ENCODE measurements around the gene HOXA11.
A peak's percentile ranks its signal among the peaks of the same experiment; 100 is the strongest.

HOXA11 gene

DNA sequence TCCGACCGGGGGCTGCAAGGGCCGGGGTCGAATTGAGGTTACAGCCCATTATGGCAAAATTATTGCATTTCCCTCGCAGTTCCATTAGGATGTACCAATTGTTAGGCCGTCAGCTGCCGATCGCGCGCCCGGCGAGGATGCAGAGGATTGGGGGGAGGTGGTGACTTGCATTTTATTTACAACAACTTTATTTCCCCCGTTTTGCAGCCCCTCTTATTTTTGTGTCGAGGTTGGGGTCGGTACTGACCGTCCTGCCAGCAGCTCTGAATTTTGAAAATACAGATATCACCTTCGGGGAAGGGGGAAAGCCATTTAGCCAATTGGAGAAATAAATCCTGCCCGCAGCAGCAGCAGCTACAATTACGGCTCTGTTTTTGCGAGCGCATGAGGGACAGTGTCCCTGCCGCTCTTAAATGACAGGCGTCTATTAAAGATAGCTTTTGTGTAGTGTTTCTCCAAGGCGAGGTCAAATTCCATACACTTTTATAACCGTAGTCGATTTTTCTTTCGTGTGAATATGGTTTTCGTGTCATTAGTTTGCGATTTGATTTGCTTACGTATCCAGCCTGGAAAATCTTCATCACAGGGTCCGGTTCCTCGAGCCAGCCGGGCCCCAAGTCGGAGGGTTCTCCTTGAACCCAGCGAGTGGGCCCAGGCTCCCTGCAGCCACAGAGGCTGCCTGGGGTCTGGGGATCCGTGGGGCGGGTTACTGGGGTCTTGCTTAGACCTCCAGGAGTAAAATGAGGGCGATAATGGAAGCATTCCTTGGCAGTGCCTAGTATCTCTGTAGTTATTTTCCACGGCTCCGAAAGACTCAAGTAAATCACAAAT is 40.9 kb downstream of the HOXA11 start:
- Histone ChIP-seq H3K79me2 (ENCODE audit: insufficient read depth, low read depth) (no peaks in the 10 kb centered on the region), H3K4me2 (no peak overlapping the region), H2AFZ (ENCODE audit: low read depth) (peak overlapping the region; percentile 80), H3K27me3 (ENCODE audit: insufficient read depth, low read depth) (no peaks in the 10 kb centered on the region), H3K4me3 (IDR thresholded peaks at IDR 0.05; ENCODE audit: insufficient read depth, low read depth, low read length) (no peak overlapping the region), H3K9ac (no peak overlapping the region), H3K27ac (no peak overlapping the region), H4K20me1 (ENCODE audit: insufficient read depth) (no peaks in the 10 kb centered on the region), H3K36me3 (ENCODE audit: insufficient read depth) (no peaks in the 10 kb centered on the region), H3K4me1 (ENCODE audit: low read depth, poor library complexity, severe bottlenecking) (peaks cover 1% of the 10 kb centered on the region)
- TF ChIP-seq, protein P1, sequence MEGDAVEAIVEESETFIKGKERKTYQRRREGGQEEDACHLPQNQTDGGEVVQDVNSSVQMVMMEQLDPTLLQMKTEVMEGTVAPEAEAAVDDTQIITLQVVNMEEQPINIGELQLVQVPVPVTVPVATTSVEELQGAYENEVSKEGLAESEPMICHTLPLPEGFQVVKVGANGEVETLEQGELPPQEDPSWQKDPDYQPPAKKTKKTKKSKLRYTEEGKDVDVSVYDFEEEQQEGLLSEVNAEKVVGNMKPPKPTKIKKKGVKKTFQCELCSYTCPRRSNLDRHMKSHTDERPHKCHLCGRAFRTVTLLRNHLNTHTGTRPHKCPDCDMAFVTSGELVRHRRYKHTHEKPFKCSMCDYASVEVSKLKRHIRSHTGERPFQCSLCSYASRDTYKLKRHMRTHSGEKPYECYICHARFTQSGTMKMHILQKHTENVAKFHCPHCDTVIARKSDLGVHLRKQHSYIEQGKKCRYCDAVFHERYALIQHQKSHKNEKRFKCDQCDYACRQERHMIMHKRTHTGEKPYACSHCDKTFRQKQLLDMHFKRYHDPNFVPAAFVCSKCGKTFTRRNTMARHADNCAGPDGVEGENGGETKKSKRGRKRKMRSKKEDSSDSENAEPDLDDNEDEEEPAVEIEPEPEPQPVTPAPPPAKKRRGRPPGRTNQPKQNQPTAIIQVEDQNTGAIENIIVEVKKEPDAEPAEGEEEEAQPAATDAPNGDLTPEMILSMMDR (conservative IDR thresholded peaks at IDR 0.05; ENCODE audit: low read depth, low read length) = peak; percentile 36

DNA sequence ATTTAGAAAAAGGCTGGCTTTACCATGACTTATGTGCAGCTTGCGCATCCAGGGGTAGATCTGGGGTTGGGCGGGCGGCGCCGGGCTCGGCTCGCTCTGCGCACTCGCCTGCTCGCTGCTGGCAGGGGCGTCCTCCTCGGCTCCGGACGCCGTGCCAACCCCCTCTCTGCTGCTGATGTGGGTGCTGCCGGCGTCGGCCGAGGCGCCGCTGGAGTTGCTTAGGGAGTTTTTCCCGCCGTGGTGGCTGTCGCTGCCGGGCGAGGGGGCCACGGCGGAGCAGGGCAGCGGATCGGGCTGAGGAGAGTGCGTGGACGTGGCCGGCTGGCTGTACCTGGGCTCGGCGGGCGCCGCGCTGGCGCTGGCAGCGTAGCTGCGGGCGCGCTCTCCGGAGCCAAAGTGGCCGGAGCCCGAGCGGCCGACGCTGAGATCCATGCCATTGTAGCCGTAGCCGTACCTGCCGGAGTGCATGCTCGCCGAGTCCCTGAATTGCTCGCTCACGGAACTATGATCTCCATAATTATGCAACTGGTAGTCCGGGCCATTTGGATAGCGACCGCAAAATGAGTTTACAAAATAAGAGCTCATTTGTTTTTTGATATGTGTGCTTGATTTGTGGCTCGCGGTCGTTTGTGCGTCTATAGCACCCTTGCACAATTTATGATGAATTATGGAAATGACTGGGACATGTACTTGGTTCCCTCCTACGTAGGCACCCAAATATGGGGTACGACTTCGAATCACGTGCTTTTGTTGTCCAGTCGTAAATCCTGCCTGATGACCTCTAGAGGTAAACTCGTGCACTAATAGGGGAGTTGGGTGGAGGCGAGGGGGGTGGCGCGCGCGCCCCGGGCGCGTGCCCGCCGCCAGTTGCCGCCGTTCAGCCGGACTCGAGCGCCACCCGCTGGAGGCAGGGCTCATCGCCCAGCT is 41.7 kb downstream of the HOXA11 start, which contains the start of gene HOXA5:
HOXA5 (minus strand) TSS at position 659 of the 927 bp plus-strand sequence; CDS start at position 585, 74 bp downstream.
- H3K27me3 ChIP-seq (ENCODE audit: insufficient read depth, low read depth) = no peaks in the 10 kb centered on the region
- H3K4me3 ChIP-seq (IDR thresholded peaks at IDR 0.05; ENCODE audit: insufficient read depth, low read depth, low read length) = no peak within 1 kb of the TSS
- no peaks in the 10 kb centered on the region for H3K4me1 ChIP-seq (ENCODE audit: low read depth, poor library complexity, severe bottlenecking)
- peak within 1 kb of the TSS; percentile 34 for H3K4me2 ChIP-seq
- TF ChIP-seq, protein P1 (conservative IDR thresholded peaks at IDR 0.05; ENCODE audit: low read depth, low read length) = peak; percentile 83
- H3K79me2 ChIP-seq (ENCODE audit: insufficient read depth, low read depth) = no peaks in the 10 kb centered on the region
- H4K20me1 ChIP-seq (ENCODE audit: insufficient read depth) = no peaks in the 10 kb centered on the region
- no peaks in the 10 kb centered on the region for H3K36me3 ChIP-seq (ENCODE audit: insufficient read depth)
- H2AFZ ChIP-seq (ENCODE audit: low read depth) = peak within 1 kb of the TSS; percentile 80
- no peak within 1 kb of the TSS for H3K27ac ChIP-seq
- H3K9ac ChIP-seq = no peak within 1 kb of the TSS; the same call in 1 of the 2 replicates

DNA sequence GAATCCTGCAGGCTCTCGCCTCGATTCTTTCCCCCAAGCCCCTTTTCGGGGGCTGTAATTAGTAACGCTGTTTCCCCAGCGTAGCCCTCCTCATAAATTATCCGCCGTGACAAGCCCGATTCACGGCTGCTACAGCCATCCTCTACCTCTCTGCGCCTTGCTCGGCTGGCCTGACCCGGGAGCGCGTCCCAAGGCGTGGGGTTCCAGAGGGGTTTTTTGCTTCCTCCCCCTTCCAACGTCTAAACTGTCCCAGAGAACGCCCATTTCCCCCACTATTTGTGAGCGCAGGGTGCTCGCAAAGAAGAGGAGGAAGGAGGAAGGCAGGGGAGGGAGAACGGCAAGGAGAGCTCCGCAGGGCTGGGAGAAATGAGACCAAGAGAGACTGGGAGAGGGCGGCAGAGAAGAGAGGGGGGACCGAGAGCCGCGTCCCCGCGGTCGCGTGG is 42.4 kb downstream of the HOXA11 start:
- Histone ChIP-seq H3K9ac (no peak overlapping the region; the same call in 1 of the 2 replicates), H3K36me3 (ENCODE audit: insufficient read depth) (no peaks in the 10 kb centered on the region), H3K4me1 (ENCODE audit: low read depth, poor library complexity, severe bottlenecking) (no peaks in the 10 kb centered on the region), H4K20me1 (ENCODE audit: insufficient read depth) (no peaks in the 10 kb centered on the region), H3K79me2 (ENCODE audit: insufficient read depth, low read depth) (no peaks in the 10 kb centered on the region), H3K4me2 (peak overlapping the region; percentile 34; the same call in 1 of the 2 replicates), H2AFZ (ENCODE audit: low read depth) (peak overlapping the region; percentile 80), H3K27me3 (ENCODE audit: insufficient read depth, low read depth) (no peaks in the 10 kb centered on the region), H3K27ac (no peak overlapping the region), H3K4me3 (IDR thresholded peaks at IDR 0.05; ENCODE audit: insufficient read depth, low read depth, low read length) (no peak overlapping the region)
- TF ChIP-seq, protein P1 (conservative IDR thresholded peaks at IDR 0.05; ENCODE audit: low read depth, low read length) = no peak

DNA sequence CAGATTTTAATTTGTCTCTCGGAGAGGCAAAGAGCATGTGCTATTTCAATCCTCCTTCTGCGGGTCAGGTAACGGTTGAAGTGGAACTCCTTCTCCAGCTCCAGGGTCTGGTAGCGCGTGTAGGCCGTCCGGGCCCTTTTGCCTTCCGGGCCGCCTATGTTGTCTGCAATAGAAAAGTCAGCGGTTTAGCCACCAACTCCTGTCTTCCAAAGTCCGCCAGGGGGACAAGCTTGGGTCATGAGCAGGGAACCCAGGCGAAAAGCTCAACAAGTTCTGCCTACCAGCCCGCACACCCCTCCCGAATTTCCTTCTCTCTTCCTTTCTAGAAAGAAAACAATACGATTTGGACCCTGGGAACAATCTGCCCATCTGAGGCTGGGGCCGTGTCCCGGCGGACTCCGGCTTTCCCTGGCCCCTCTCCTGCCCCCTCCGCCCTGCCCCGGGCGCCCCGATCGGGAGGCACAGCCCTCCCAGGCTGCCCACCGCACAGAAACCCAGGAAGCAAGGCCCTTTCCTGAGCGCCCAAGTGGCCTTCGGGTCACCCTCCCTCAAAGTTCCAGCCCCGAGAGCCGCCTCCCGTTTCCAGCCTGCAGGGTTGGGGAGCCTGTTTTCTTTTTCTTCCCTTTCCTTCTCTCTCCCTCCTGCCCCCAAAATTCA is 43.0 kb downstream of the HOXA11 start:
- peak overlapping the region; percentile 34; the same call in 1 of the 2 replicates for H3K4me2 ChIP-seq
- no peak overlapping the region for H3K4me3 ChIP-seq (IDR thresholded peaks at IDR 0.05; ENCODE audit: insufficient read depth, low read depth, low read length)
- H3K79me2 ChIP-seq (ENCODE audit: insufficient read depth, low read depth) = no peaks in the 10 kb centered on the region
- H3K4me1 ChIP-seq (ENCODE audit: low read depth, poor library complexity, severe bottlenecking) = no peaks in the 10 kb centered on the region
- no peak overlapping the region for H2AFZ ChIP-seq (ENCODE audit: low read depth)
- no peak overlapping the region for H3K27ac ChIP-seq
- H3K9ac ChIP-seq = no peak overlapping the region
- no peaks in the 10 kb centered on the region for H3K36me3 ChIP-seq (ENCODE audit: insufficient read depth)
- no peaks in the 10 kb centered on the region for H4K20me1 ChIP-seq (ENCODE audit: insufficient read depth)
- TF ChIP-seq, protein P1 (conservative IDR thresholded peaks at IDR 0.05; ENCODE audit: low read depth, low read length) = no peak
- H3K27me3 ChIP-seq (ENCODE audit: insufficient read depth, low read depth) = no peaks in the 10 kb centered on the region

All from KMS-11 (cell line).